Astrocyte of the spinal cord (primary cell): ENCODE results near the gene MARCKSL1.

ENCODE experiments used
- DNase-seq: peaks from one replicate; pipeline ENCODE4 v3.0.0; 2011; ENCODE audit warnings: low read depth, low spot score
- H3K4me3 ChIP-seq: 2 replicates; pipeline ENCODE4 v1.5.1; 2011; ENCODE audit warnings: low read depth, mild to moderate bottlenecking, low read length, moderate library complexity
- CTCF ChIP-seq: IDR thresholded peaks from 2 replicates; pipeline ENCODE4 v1.5.1; 2012; ENCODE audit warnings: low read depth, mild to moderate bottlenecking, low read length, inconsistent platforms
- in situ Hi-C: cut with HindIII; loops from 2 replicates; pipeline ENCODE4 v1.10.0; 2017; ENCODE audit warnings: low sequenced_read_pairs

Gene MARCKSL1

GRCh38 chr1:32337855-32338636 lies 2.0 kb upstream of the MARCKSL1 start:
- in situ Hi-C loops = no loop called here
- no peak for DNase-seq
- no peak for TF ChIP-seq CTCF
- no peak overlapping the region for H3K4me3 ChIP-seq

- TF ChIP-seq CTCF = no peak
- H3K4me3 ChIP-seq = no peak overlapping the region
- in situ Hi-C loops = no loop called here
- DNase-seq = no peak
Measured at GRCh38 chr1:32336963-32337675, 1.1 kb upstream of the MARCKSL1 start.

GRCh38 chr1:32336591-32336932 lies 529 bp upstream of the MARCKSL1 start:
- no peak for DNase-seq
- no peak for TF ChIP-seq CTCF
- in situ Hi-C loops = no loop called here
- peak overlapping the region; percentile 69 for H3K4me3 ChIP-seq

- in situ Hi-C loops = no loop called here
- no peak for TF ChIP-seq CTCF
- peak overlapping the region; percentile 69 for H3K4me3 ChIP-seq
- no peak for DNase-seq
Measured at GRCh38 chr1:32335535-32335789, 571 bp downstream of the MARCKSL1 start.

GRCh38 chr1:32334864-32335534 lies 1.0 kb downstream of the MARCKSL1 start:
- no peak for DNase-seq
- peak; percentile 78 for TF ChIP-seq CTCF
- H3K4me3 ChIP-seq = peak overlapping the region; percentile 69
- in situ Hi-C loops = no loop called here

GRCh38 chr1:32334274-32334861 lies 1.7 kb downstream of the MARCKSL1 start:
- in situ Hi-C loops = no loop called here
- DNase-seq = no peak
- H3K4me3 ChIP-seq = peak overlapping the region; percentile 69
- no peak for TF ChIP-seq CTCF
